ENCODE data around the gene PPM1L. TPM values are rescaled to one million over a fixed set of nuclear protein-coding genes. Genes with fewer than 3 reads are reported as not detected.

Gene PPM1L
- total RNA-seq, 1 experiment from 2014 or later: 10.6 TPM

DNA sequence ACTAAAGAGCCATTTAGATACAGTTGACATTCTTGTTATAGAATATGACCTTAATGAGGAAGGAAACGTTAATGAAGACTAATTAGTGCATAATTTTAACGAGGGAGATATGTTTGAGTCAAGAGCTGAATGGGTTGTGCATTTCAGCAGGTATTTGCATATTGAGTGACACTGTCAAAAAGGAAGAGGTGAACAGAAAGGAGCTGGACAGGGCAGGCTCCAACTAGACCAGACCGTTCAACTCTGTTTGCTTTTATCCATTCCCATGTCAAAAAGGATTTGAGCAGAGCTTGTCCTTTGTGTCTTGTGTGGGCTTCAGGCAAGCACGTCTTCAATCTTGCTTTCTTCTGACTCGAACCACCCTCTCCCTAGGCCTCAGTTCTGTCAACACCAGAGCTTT is 308.4 kb downstream of the PPM1L start:
- POLR2A ChIA-PET (ENCODE audit: low non-redundant PET): no interaction called here
- Histone ChIP-seq H3K27me3 (replicated peaks; ENCODE audit: insufficient read depth, low read depth, low read length, poor library complexity) (no peaks in the 10 kb centered on the region), H3K27ac (ENCODE audit: low read depth, low read length, poor library complexity, severe bottlenecking) (no peak overlapping the region), H3K4me3 (ENCODE audit: low read depth, low read length, poor library complexity, severe bottlenecking) (no peak overlapping the region), H3K9me3 (ENCODE audit: low read depth, low read length, poor library complexity, severe bottlenecking) (no peaks in the 10 kb centered on the region), H3K36me3 (ENCODE audit: insufficient read depth, low read length, poor library complexity, severe bottlenecking) (no peaks in the 10 kb centered on the region), H3K4me1 (ENCODE audit: insufficient read depth, low read length, poor library complexity, severe bottlenecking) (no peaks in the 10 kb centered on the region)
- TF ChIP-seq EZH2 (IDR thresholded peaks at IDR 0.05; ENCODE audit: borderline replicate concordance, low read depth, low read length, poor library complexity, severe bottlenecking) (no peak), CTCF (conservative IDR thresholded peaks at IDR 0.05; ENCODE audit: low read depth, low read length) (no peak)
- intact Hi-C loops (cut with micrococcal nuclease; ENCODE audit: unreplicated experiment): no loop called here
- CTCF ChIA-PET: no interaction called here
- no TSS peak for BruUV-seq (replicated peaks)
- DNase-seq (ENCODE audit: low spot score): no peak

GRCh38 chr3:161066930-161067329 is 310.9 kb downstream of the PPM1L start:
- BruUV-seq (replicated peaks): no TSS peak
- H3K4me3 ChIP-seq (ENCODE audit: low read depth, low read length, poor library complexity, severe bottlenecking): no peak overlapping the region
- H3K27me3 ChIP-seq (replicated peaks; ENCODE audit: insufficient read depth, low read depth, low read length, poor library complexity): no peaks in the 10 kb centered on the region
- POLR2A ChIA-PET (ENCODE audit: low non-redundant PET): no interaction called here
- CTCF ChIA-PET: no interaction called here
- intact Hi-C loops (cut with micrococcal nuclease; ENCODE audit: unreplicated experiment): no loop called here
- H3K4me1 ChIP-seq (ENCODE audit: insufficient read depth, low read length, poor library complexity, severe bottlenecking): no peaks in the 10 kb centered on the region
- no peaks in the 10 kb centered on the region for H3K9me3 ChIP-seq (ENCODE audit: low read depth, low read length, poor library complexity, severe bottlenecking)
- H3K27ac ChIP-seq (ENCODE audit: low read depth, low read length, poor library complexity, severe bottlenecking): no peak overlapping the region
- DNase-seq (ENCODE audit: low spot score): no peak
- no peak for TF ChIP-seq EZH2 (IDR thresholded peaks at IDR 0.05; ENCODE audit: borderline replicate concordance, low read depth, low read length, poor library complexity, severe bottlenecking)
- no peak for TF ChIP-seq CTCF (conservative IDR thresholded peaks at IDR 0.05; ENCODE audit: low read depth, low read length)
- no peaks in the 10 kb centered on the region for H3K36me3 ChIP-seq (ENCODE audit: insufficient read depth, low read length, poor library complexity, severe bottlenecking)

DNA sequence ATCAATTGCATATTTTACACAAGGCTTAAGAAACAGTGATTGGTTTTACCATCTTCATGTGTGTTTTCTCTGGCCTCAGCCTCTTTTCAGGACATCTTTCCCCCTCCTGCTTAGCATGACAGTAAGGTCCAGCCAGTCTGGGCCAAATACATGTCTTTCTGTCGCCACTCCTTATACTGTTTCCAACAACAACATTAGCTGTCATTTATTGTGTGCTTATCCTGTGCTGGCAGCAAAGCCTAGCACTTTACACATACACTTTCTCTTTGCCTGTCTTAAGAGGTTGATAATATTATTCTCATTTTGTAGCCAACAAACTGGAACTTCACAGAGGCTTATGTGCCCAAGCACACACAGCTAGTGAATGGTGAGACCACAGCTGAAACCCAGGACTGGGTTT is 311.3 kb downstream of the PPM1L start:
- ChIA-PET CTCF (no interaction called here), POLR2A (ENCODE audit: low non-redundant PET) (no interaction called here)
- no peak for TF ChIP-seq EZH2 (IDR thresholded peaks at IDR 0.05; ENCODE audit: borderline replicate concordance, low read depth, low read length, poor library complexity, severe bottlenecking)
- TF ChIP-seq CTCF (conservative IDR thresholded peaks at IDR 0.05; ENCODE audit: low read depth, low read length): no peak
- no TSS peak for BruUV-seq (replicated peaks)
- H3K27ac ChIP-seq (ENCODE audit: low read depth, low read length, poor library complexity, severe bottlenecking): no peak overlapping the region
- no peaks in the 10 kb centered on the region for H3K9me3 ChIP-seq (ENCODE audit: low read depth, low read length, poor library complexity, severe bottlenecking)
- DNase-seq (ENCODE audit: low spot score): no peak
- H3K27me3 ChIP-seq (replicated peaks; ENCODE audit: insufficient read depth, low read depth, low read length, poor library complexity): no peaks in the 10 kb centered on the region
- no peak overlapping the region for H3K4me3 ChIP-seq (ENCODE audit: low read depth, low read length, poor library complexity, severe bottlenecking)
- intact Hi-C loops (cut with micrococcal nuclease; ENCODE audit: unreplicated experiment): no loop called here
- no peaks in the 10 kb centered on the region for H3K36me3 ChIP-seq (ENCODE audit: insufficient read depth, low read length, poor library complexity, severe bottlenecking)
- no peaks in the 10 kb centered on the region for H3K4me1 ChIP-seq (ENCODE audit: insufficient read depth, low read length, poor library complexity, severe bottlenecking)
